Measurements from ENCODE around the gene DGKI. TPM values are rescaled to one million over a fixed set of nuclear protein-coding genes. Genes with fewer than 3 reads are reported as not detected.
A peak's percentile ranks its signal among the peaks of the same experiment; 100 is the strongest.

DGKI gene
- total and polyA plus RNA-seq, 9 of the 15 experiments (the other 6 are each of a cell fraction or from before 2014, with no cell fraction given) = 0.11 to 0.54 (median 0.15) TPM; not detected in 5

GRCh38 chr7:137441451-137441850, 405.3 kb downstream of the DGKI start:
- no peak for ATAC-seq
- 2% methylated on average over 3 of the region's 3 CpGs for WGBS (ENCODE audit: insufficient coverage, low coverage, missing lambda C conversion rate)
- no peak for FAIRE-seq
- no peak overlapping the region for H3K9ac ChIP-seq (ENCODE audit: insufficient read depth in 1 of 2, low read depth in 2 of 2, low read length in 2 of 2)
- no peaks in the 10 kb centered on the region for H3K9me3 ChIP-seq (replicated peaks; ENCODE audit: control insufficient read depth, insufficient read depth, low read depth, low read length)
- H3K4me1 ChIP-seq (replicated peaks in 1 of 2; ENCODE audit: control insufficient read depth in 2 of 2, insufficient read depth in 2 of 2, low read length in 2 of 2) = no peaks in the 10 kb centered on the region
- no TSS peak for BruUV-seq (replicated peaks)
- no peaks in the 10 kb centered on the region for H3K27me3 ChIP-seq (ENCODE audit: control insufficient read depth in 2 of 2, insufficient read depth in 2 of 2, low read length in 2 of 2)
- in situ Hi-C loops (cut with MboI) (no loop called here), intact Hi-C loops (cut with micrococcal nuclease) (no loop called here)
- no peaks in the 10 kb centered on the region for H3K79me2 ChIP-seq (ENCODE audit: control insufficient read depth, insufficient read depth, low read length)
- no peaks in the 10 kb centered on the region for H3K9me1 ChIP-seq (ENCODE audit: control insufficient read depth, insufficient read depth, low read length)
- CTCF ChIA-PET (ENCODE audit: low intra/inter-chr PET ratio) = no interaction called here
- POLR2A ChIA-PET = no interaction called here
- DNase-seq (ENCODE audit: extremely low read depth in 1 of 4, low spot score in 3 of 4) = no peak
- no peak overlapping the region for H3K27ac ChIP-seq (ENCODE audit: extremely low read depth, low read depth, low read length)
- H3K36me3 ChIP-seq (ENCODE audit: control insufficient read depth, insufficient read depth, low read length) = no peaks in the 10 kb centered on the region
- H3K4me3 ChIP-seq = no peak overlapping the region
- H4K20me1 ChIP-seq (replicated peaks; ENCODE audit: control insufficient read depth, insufficient read depth, low read length) = no peaks in the 10 kb centered on the region
- TF ChIP-seq CEBPB (tag; IDR thresholded peaks at IDR 0.05) (peak; percentile 22; the same call in 1 of the 2 replicates), GTF2F1 (IDR thresholded peaks at IDR 0.05; ENCODE audit: low read depth, low read length) (no peak)
- no peak overlapping the region for H3K4me2 ChIP-seq (ENCODE audit: insufficient read depth, low read length)
- no peak overlapping the region for H2AFZ ChIP-seq (ENCODE audit: low read depth, low read length)

GRCh38 chr7:137439829-137440825, 406.6 kb downstream of the DGKI start:
- ChIA-PET POLR2A (no interaction called here), CTCF (ENCODE audit: low intra/inter-chr PET ratio) (no interaction called here)
- Histone ChIP-seq H3K4me1 (replicated peaks in 1 of 2; ENCODE audit: control insufficient read depth in 2 of 2, insufficient read depth in 2 of 2, low read length in 2 of 2) (no peaks in the 10 kb centered on the region), H3K27me3 (ENCODE audit: control insufficient read depth in 2 of 2, insufficient read depth in 2 of 2, low read length in 2 of 2) (no peaks in the 10 kb centered on the region), H3K79me2 (ENCODE audit: control insufficient read depth, insufficient read depth, low read length) (no peaks in the 10 kb centered on the region), H3K36me3 (ENCODE audit: control insufficient read depth, insufficient read depth, low read length) (no peaks in the 10 kb centered on the region), H2AFZ (ENCODE audit: low read depth, low read length) (no peak overlapping the region), H3K4me2 (ENCODE audit: insufficient read depth, low read length) (no peak overlapping the region), H3K9me1 (ENCODE audit: control insufficient read depth, insufficient read depth, low read length) (no peaks in the 10 kb centered on the region), H3K27ac (ENCODE audit: extremely low read depth, low read depth, low read length) (no peak overlapping the region), H4K20me1 (replicated peaks; ENCODE audit: control insufficient read depth, insufficient read depth, low read length) (no peaks in the 10 kb centered on the region), H3K9ac (ENCODE audit: insufficient read depth in 1 of 2, low read depth in 2 of 2, low read length in 2 of 2) (no peak overlapping the region), H3K9me3 (replicated peaks; ENCODE audit: control insufficient read depth, insufficient read depth, low read depth, low read length) (no peaks in the 10 kb centered on the region), H3K4me3 (no peak overlapping the region)
- BruUV-seq (replicated peaks) = no TSS peak
- DNase-seq (ENCODE audit: extremely low read depth in 1 of 4, low spot score in 3 of 4) (no peak), ATAC-seq (no peak), FAIRE-seq (peak; percentile 48)
- in situ Hi-C loops (cut with MboI) = no loop called here
- intact Hi-C loops (cut with micrococcal nuclease) = no loop called here
- 3% methylated on average over 6 of the region's 6 CpGs for WGBS (ENCODE audit: insufficient coverage, low coverage, missing lambda C conversion rate)
- TF ChIP-seq U2AF1 (optimal IDR thresholded peaks at IDR 0.05; ENCODE audit: low read depth, low read length) = no peak
- no peak for TF ChIP-seq ARID1B (IDR thresholded peaks at IDR 0.05)
- TF ChIP-seq TFAP4 (CRISPR knock-in tag; IDR thresholded peaks at IDR 0.05; ENCODE audit: borderline replicate concordance) = no peak
- no peak for TF ChIP-seq ZNF609 (CRISPR knock-in tag; IDR thresholded peaks at IDR 0.05; ENCODE audit: borderline replicate concordance)
- TF ChIP-seq GATAD2B (IDR thresholded peaks at IDR 0.05; ENCODE audit: borderline replicate concordance) = no peak
- TF ChIP-seq MCM5 (IDR thresholded peaks at IDR 0.05; ENCODE audit: low read depth) = no peak
- no peak for TF ChIP-seq SREBF2 (CRISPR knock-in tag; IDR thresholded peaks at IDR 0.05)
